Liver (tissue), 9 donors: ENCODE measurements around the gene NAP1L4. TPM values are rescaled to one million over a fixed set of nuclear protein-coding genes. Genes with fewer than 3 reads are reported as not detected.

Experiments used
- DNase-seq: peaks from one replicate; pipeline ENCODE4 v3.0.0-alpha.2; 2017; ENCODE audit warnings: low spot score
- H3K27ac ChIP-seq, 2 donors: one replicate each; pipeline ENCODE4 v1.7.0; 2013; ENCODE audit warnings: inconsistent platforms in 2 of 2, low read length in 2 of 2, control low read depth in 1 of 2, low read depth in 1 of 2, mild to moderate bottlenecking in 1 of 2
- H3K27me3 ChIP-seq, 4 donors: one replicate each; pipeline versions ENCODE4 v1.6.1 to v1.7.0; 2013; ENCODE audit warnings: low read length in 3 of 4, inconsistent platforms in 1 of 4, mild to moderate bottlenecking in 1 of 4, moderate library complexity in 1 of 4; ENCODE audit not compliant: control insufficient read depth in 4 of 4, insufficient read depth in 4 of 4
- H3K36me3 ChIP-seq, 4 donors: one replicate each; pipeline versions ENCODE4 v1.6.1 to v1.7.0; 2013; ENCODE audit warnings: low read length in 3 of 4, mild to moderate bottlenecking in 3 of 4, low read depth in 1 of 4, moderate library complexity in 1 of 4; ENCODE audit not compliant: control insufficient read depth in 4 of 4, insufficient read depth in 3 of 4
- H3K4me1 ChIP-seq, 4 donors: one replicate each; pipeline versions ENCODE4 v1.6.1 to v1.7.0; 2013; ENCODE audit warnings: low read length in 3 of 4, mild to moderate bottlenecking in 3 of 4, moderate library complexity in 1 of 4; ENCODE audit not compliant: control insufficient read depth in 4 of 4, insufficient read depth in 4 of 4
- H3K4me3 ChIP-seq, 3 donors: one replicate each; pipeline versions ENCODE4 v1.6.1 to v1.7.0; 2013; ENCODE audit warnings: low read length in 3 of 3, control low read depth in 1 of 3, low read depth in 1 of 3, mild to moderate bottlenecking in 1 of 3
- H3K9ac ChIP-seq, 2 donors: one replicate each; pipeline ENCODE4 v1.7.0; 2013; ENCODE audit warnings: low read length in 2 of 2, mild to moderate bottlenecking in 2 of 2, moderate library complexity in 2 of 2, control low read depth in 1 of 2, low read depth in 1 of 2
- H3K9me3 ChIP-seq, 4 donors: one replicate each; pipeline versions ENCODE4 v1.6.1 to v1.7.0; 2013; ENCODE audit warnings: low read length in 3 of 4; ENCODE audit not compliant: control insufficient read depth in 4 of 4
- CTCF ChIP-seq: fragments of 150-350 bp; IDR thresholded peaks from 2 replicates; pipeline ENCODE4 v1.5.1; 2017; ENCODE audit warnings: improper control_type of control experiment, low read depth, low read length; ENCODE audit not compliant: missing input control
- EGR1 ChIP-seq, 2 donors: IDR thresholded peaks; 2 replicates each; pipeline ENCODE4 v1.6.1; 2016 to 2018; ENCODE audit warnings: antibody characterized with exemption in 2 of 2, low read depth in 2 of 2
- FOXA1 ChIP-seq: IDR thresholded peaks from 2 replicates; pipeline ENCODE4 v1.6.1; 2016; ENCODE audit warnings: antibody characterized with exemption
- FOXA2 ChIP-seq: IDR thresholded peaks from 2 replicates; pipeline ENCODE4 v1.6.1; 2016; ENCODE audit warnings: antibody characterized with exemption
- GABPA ChIP-seq, 2 donors: IDR thresholded peaks in 1 of 2; conservative IDR thresholded peaks in 1 of 2; 2 replicates each; pipeline ENCODE4 v1.6.1; 2016; ENCODE audit warnings: antibody characterized with exemption in 2 of 2, mild to moderate bottlenecking in 1 of 2, moderate library complexity in 1 of 2
- HNF4A ChIP-seq, 2 donors: conservative IDR thresholded peaks; 2 replicates each; pipeline ENCODE4 v1.6.1; 2016; ENCODE audit warnings: antibody characterized with exemption in 2 of 2, mild to moderate bottlenecking in 2 of 2
- HNF4G ChIP-seq: IDR thresholded peaks from 2 replicates; pipeline ENCODE4 v1.6.1; 2016; ENCODE audit warnings: antibody characterized with exemption
- JUND ChIP-seq, 2 donors: IDR thresholded peaks; 2 replicates each; pipeline ENCODE4 v1.6.1; 2016; ENCODE audit warnings: antibody characterized with exemption in 2 of 2
- MAX ChIP-seq: IDR thresholded peaks from 2 replicates; pipeline ENCODE4 v1.6.1; 2016; ENCODE audit warnings: antibody characterized with exemption
- NR2F2 ChIP-seq: IDR thresholded peaks from 2 replicates; pipeline ENCODE4 v1.6.1; 2016; ENCODE audit warnings: antibody characterized with exemption
- RAD21 ChIP-seq, 2 donors: IDR thresholded peaks; 2 replicates each; pipeline ENCODE4 v1.6.1; 2016; ENCODE audit warnings: antibody characterized with exemption in 2 of 2, mild to moderate bottlenecking in 2 of 2
- RXRA ChIP-seq, 2 donors: IDR thresholded peaks; 2 replicates each; pipeline ENCODE4 v1.6.1; 2017 to 2018; ENCODE audit warnings: antibody characterized with exemption in 2 of 2, mild to moderate bottlenecking in 1 of 2
- SP1 ChIP-seq: IDR thresholded peaks from 2 replicates; pipeline ENCODE4 v1.6.1; 2018; ENCODE audit warnings: antibody characterized with exemption, mild to moderate bottlenecking
- TAF1 ChIP-seq: conservative IDR thresholded peaks from 2 replicates; pipeline ENCODE4 v1.6.1; 2016; ENCODE audit warnings: antibody characterized with exemption, mild to moderate bottlenecking
- YY1 ChIP-seq: IDR thresholded peaks from 2 replicates; pipeline ENCODE4 v1.6.1; 2016; ENCODE audit warnings: antibody characterized with exemption, mild to moderate bottlenecking
- WGBS: extraction: QIAGEN DNeasy Blood & Tissue Kit; methylation state at CpG from one replicate; pipeline ENCODE4 v1.1.7; 2013; 5-methylcytosine and 5-hydroxymethylcytosine counted together
- polyA plus RNA-seq, 2 donors: library from polyadenylated mRNA; stranded (reverse) in 1 of 2; unstranded in 1 of 2; fragments of 200-250 nt in 1 of 2; fragments of >200 nt in 1 of 2; fragmentation: Nextera tagmentation in 1 of 2; extraction: Ambion mirVana in 1 of 2; gene quantifications; one replicate each; pipeline versions ENCODE4 v1.2.1 to v1.2.3, GENCODE V29; 2013 to 2015
- total RNA-seq, 2 donors: library from RNA; depleted of rRNA; stranded (reverse); fragments of >200 nt; gene quantifications; one replicate each; pipeline ENCODE4 v1.2.3, GENCODE V29; 2014
- TF ChIP-seq, protein P1 (sequence below): IDR thresholded peaks from 2 replicates; pipeline ENCODE4 v1.6.1; 2016; ENCODE audit warnings: antibody characterized with exemption
- TF ChIP-seq, protein P2 (sequence below): IDR thresholded peaks from 2 replicates; pipeline ENCODE4 v1.6.1; 2016; ENCODE audit warnings: antibody characterized with exemption
- TF ChIP-seq, protein P3 (sequence below): IDR thresholded peaks from 2 replicates; pipeline ENCODE4 v1.6.1; 2016; ENCODE audit warnings: antibody characterized with exemption, mild to moderate bottlenecking
- donor health status: healthy.
- donor health status: healthy.
- donor health status: healthy.
- donor health status: healthy.
- donor health status: healthy.

The NAP1L4 gene
- total and polyA plus RNA-seq, 4 donors: 33.2 to 110 (median 46.7) TPM

GRCh38 chr11:2921261-2921660 is 70.9 kb downstream of the NAP1L4 start:
- no peak for DNase-seq
- Histone ChIP-seq H3K27ac (no peak overlapping the region), H3K27me3 (no peaks in the 10 kb centered on the region), H3K36me3 (peaks cover 0 to 5% (median 0%) of the 10 kb centered on the region in 4 donors), H3K9me3 (no peaks in the 10 kb centered on the region), H3K9ac (no peak overlapping the region), H3K4me3 (no peak overlapping the region), H3K4me1 (no peaks in the 10 kb centered on the region)
- TF ChIP-seq EGR1 (IDR thresholded peaks at IDR 0.05; ENCODE audit: low read depth in 2 of 2) (no peak), HNF4G (no peak), TAF1 (no peak), HNF4A (conservative IDR thresholded peaks at IDR 0.05) (no peak), RAD21 (IDR thresholded peaks at IDR 0.05) (no peak), MAX (no peak)
- WGBS: 94% methylated on average over 12 of the region's 16 CpGs

DNA sequence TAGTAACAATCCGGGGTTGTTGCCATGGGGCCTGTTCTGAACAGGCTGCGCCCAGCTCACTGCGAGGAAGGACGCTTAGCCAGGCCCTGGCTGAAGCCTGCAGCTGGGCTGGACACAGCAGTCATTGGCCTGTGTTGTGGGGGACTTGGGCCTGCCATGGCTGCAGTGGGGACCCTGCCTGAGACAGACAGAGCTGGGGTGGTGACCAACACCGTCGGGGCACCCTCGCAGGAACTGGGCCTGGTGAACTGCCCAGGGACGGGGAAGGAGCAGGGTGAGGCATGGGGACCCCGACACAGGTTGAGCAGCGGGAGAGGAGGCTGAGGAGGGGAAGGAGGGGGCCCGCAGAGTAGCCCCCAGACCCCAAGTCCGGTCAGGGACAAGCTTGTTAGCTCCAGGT is 71.8 kb downstream of the NAP1L4 start:
- no peak for DNase-seq
- TF ChIP-seq EGR1 (IDR thresholded peaks at IDR 0.05; ENCODE audit: low read depth in 2 of 2): no peak
- TF ChIP-seq TAF1: no peak
- TF ChIP-seq HNF4A (conservative IDR thresholded peaks at IDR 0.05): no peak
- TF ChIP-seq JUND (IDR thresholded peaks at IDR 0.05): no peak
- TF ChIP-seq HNF4G: no peak
- TF ChIP-seq, protein P1, sequence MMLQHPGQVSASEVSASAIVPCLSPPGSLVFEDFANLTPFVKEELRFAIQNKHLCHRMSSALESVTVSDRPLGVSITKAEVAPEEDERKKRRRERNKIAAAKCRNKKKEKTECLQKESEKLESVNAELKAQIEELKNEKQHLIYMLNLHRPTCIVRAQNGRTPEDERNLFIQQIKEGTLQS: no peak
- no peak for TF ChIP-seq CTCF
- TF ChIP-seq GABPA (IDR thresholded peaks at IDR 0.05 in 1 of 2, conservative IDR thresholded peaks at IDR 0.05 in 1 of 2): no peak
- no peak for TF ChIP-seq FOXA2
- TF ChIP-seq, protein P2, sequence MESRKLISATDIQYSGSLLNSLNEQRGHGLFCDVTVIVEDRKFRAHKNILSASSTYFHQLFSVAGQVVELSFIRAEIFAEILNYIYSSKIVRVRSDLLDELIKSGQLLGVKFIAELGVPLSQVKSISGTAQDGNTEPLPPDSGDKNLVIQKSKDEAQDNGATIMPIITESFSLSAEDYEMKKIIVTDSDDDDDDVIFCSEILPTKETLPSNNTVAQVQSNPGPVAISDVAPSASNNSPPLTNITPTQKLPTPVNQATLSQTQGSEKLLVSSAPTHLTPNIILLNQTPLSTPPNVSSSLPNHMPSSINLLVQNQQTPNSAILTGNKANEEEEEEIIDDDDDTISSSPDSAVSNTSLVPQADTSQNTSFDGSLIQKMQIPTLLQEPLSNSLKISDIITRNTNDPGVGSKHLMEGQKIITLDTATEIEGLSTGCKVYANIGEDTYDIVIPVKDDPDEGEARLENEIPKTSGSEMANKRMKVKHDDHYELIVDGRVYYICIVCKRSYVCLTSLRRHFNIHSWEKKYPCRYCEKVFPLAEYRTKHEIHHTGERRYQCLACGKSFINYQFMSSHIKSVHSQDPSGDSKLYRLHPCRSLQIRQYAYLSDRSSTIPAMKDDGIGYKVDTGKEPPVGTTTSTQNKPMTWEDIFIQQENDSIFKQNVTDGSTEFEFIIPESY: no peak
- TF ChIP-seq RAD21 (IDR thresholded peaks at IDR 0.05): no peak
- TF ChIP-seq NR2F2: no peak
- no peak for TF ChIP-seq RXRA (IDR thresholded peaks at IDR 0.05)
- no peak for TF ChIP-seq SP1
- TF ChIP-seq, protein P3, sequence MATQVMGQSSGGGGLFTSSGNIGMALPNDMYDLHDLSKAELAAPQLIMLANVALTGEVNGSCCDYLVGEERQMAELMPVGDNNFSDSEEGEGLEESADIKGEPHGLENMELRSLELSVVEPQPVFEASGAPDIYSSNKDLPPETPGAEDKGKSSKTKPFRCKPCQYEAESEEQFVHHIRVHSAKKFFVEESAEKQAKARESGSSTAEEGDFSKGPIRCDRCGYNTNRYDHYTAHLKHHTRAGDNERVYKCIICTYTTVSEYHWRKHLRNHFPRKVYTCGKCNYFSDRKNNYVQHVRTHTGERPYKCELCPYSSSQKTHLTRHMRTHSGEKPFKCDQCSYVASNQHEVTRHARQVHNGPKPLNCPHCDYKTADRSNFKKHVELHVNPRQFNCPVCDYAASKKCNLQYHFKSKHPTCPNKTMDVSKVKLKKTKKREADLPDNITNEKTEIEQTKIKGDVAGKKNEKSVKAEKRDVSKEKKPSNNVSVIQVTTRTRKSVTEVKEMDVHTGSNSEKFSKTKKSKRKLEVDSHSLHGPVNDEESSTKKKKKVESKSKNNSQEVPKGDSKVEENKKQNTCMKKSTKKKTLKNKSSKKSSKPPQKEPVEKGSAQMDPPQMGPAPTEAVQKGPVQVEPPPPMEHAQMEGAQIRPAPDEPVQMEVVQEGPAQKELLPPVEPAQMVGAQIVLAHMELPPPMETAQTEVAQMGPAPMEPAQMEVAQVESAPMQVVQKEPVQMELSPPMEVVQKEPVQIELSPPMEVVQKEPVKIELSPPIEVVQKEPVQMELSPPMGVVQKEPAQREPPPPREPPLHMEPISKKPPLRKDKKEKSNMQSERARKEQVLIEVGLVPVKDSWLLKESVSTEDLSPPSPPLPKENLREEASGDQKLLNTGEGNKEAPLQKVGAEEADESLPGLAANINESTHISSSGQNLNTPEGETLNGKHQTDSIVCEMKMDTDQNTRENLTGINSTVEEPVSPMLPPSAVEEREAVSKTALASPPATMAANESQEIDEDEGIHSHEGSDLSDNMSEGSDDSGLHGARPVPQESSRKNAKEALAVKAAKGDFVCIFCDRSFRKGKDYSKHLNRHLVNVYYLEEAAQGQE: no peak
- no peak for TF ChIP-seq YY1
- TF ChIP-seq FOXA1: no peak
- WGBS: 94% methylated on average over 12 of the region's 12 CpGs

More for the DNA sequence above, 71.8 kb downstream of the NAP1L4 start:
- no peak overlapping the region for H3K9ac ChIP-seq
- H3K4me1 ChIP-seq: no peaks in the 10 kb centered on the region
- no peak overlapping the region for H3K27ac ChIP-seq
- no peaks in the 10 kb centered on the region for H3K27me3 ChIP-seq
- H3K4me3 ChIP-seq: no peak overlapping the region
- no peaks in the 10 kb centered on the region for H3K9me3 ChIP-seq
- peaks cover 0 to 5% (median 0%) of the 10 kb centered on the region in 4 donors for H3K36me3 ChIP-seq
